H1 (cell line): ENCODE measurements around the gene CLEC16A. TPM values are rescaled to one million over a fixed set of nuclear protein-coding genes. Genes with fewer than 3 reads are reported as not detected.

Experiments used
- CBX8 ChIP-seq: fragments of 300-800, 300-1000 bp; sonication (generic); IDR thresholded peaks from 2 replicates; pipeline ENCODE4 v1.7.1; 2016; ENCODE audit warnings: low read depth, low read length, borderline replicate concordance
- HDAC6 ChIP-seq: IDR thresholded peaks from one replicate; pipeline ENCODE4 v1.7.1; 2012; ENCODE audit warnings: low read depth, mild to moderate bottlenecking, inconsistent platforms, low read length, moderate library complexity
- USF2 ChIP-seq: IDR thresholded peaks from 2 replicates; pipeline ENCODE4 v1.6.1; 2011; ENCODE audit warnings: low read length, improper control_type of control experiment
- polyA plus RNA-seq, 7 experiments: library from polyadenylated mRNA; depleted of rRNA in 3 of 7; stranded (reverse) in 5 of 7; unstranded in 2 of 7; fragments of >200 nt in 5 of 7; fragments of 200-250 nt in 2 of 7; gene quantifications; 1 replicate in 5 of 7; 2 replicates in 1 of 7; 4 replicates in 1 of 7; pipeline versions ENCODE4 v1.2.1 to v1.2.3, GENCODE V29; 2011 to 2013; ENCODE audit warnings: missing spikeins in 2 of 7, mixed read lengths in 2 of 7
- total RNA-seq: library from RNA; stranded (reverse); fragmentation: NEBNext Ultra II Directional; extraction: Animal tissue kit (Norgen Biotek cat#: 25700); gene quantifications from 2 replicates; pipeline ENCODE4 v1.2.1, GENCODE V29; 2021

Gene CLEC16A
- total and polyA plus RNA-seq, 2 of the 8 experiments (the other 6 are each of a cell fraction or from before 2014, with no cell fraction given): 7.6 to 19.3 TPM

GRCh38 chr16:11007714-11008280, 63.4 kb downstream of the CLEC16A start (continued):
- no peak for TF ChIP-seq USF2
- no peak for TF ChIP-seq CBX8
- no peak for TF ChIP-seq HDAC6
